IMR-90 (cell line): ENCODE data around the gene ZNF292. TPM values are rescaled to one million over a fixed set of nuclear protein-coding genes. Genes with fewer than 3 reads are reported as not detected.

Experiments used
- ATAC-seq: fragments of 200-7000 bp; cut with Tn5 transposase; 2 replicates; pipeline ENCODE4 v1.9.1; 2020; ENCODE audit warnings: low read depth, mild to moderate bottlenecking, moderate library complexity
- BruUV-seq: library from RNA; stranded (reverse); fragments of 400-500 nt; replicated peaks from 2 replicates; lab custom pipeline; 2021; lab: Mats Ljungman, UMichigan
- CTCF ChIA-PET: fragments of 300-600 bp; formaldehyde crosslinking; extraction: SDS; loops from one replicate; lab custom pipeline; 2021; ENCODE audit warnings: antibody characterized with exemption; lab: Yijun Ruan, JAX
- POLR2A ChIA-PET: fragments of 300-600 bp; sonication (Branson Sonifier 250); formaldehyde crosslinking; loops from one replicate; lab custom pipeline; 2022; ENCODE audit warnings: antibody characterized with exemption; ENCODE audit not compliant: unreplicated experiment; lab: Charles Lee
- DNase-seq: peaks from one replicate; pipeline ENCODE4 v3.0.0; 2013
- H2AFZ ChIP-seq: replicated peaks from 2 replicates; pipeline ENCODE3; 2013; ENCODE audit warnings: low read length, mild to moderate bottlenecking; ENCODE audit not compliant: poor library complexity
- H2AK5ac ChIP-seq: 2 replicates; pipeline ENCODE4 v1.6.1; 2013; ENCODE audit warnings: low read depth, low read length, inconsistent platforms
- H2AK9ac ChIP-seq: replicated peaks from 2 replicates; pipeline ENCODE3; 2013; ENCODE audit warnings: mild to moderate bottlenecking, low read depth, low read length, moderate library complexity; ENCODE audit not compliant: poor library complexity
- H2BK120ac ChIP-seq: 2 replicates; pipeline ENCODE4 v1.6.1; 2013; ENCODE audit warnings: low read depth, low read length, inconsistent platforms
- H2BK15ac ChIP-seq: 3 replicates; pipeline ENCODE4 v1.6.1; 2013; ENCODE audit warnings: low read depth, low read length, inconsistent platforms
- H2BK20ac ChIP-seq: 2 replicates; pipeline ENCODE4 v1.6.1; 2013; ENCODE audit warnings: low read depth, mild to moderate bottlenecking, inconsistent platforms, low read length, moderate library complexity
- H2BK5ac ChIP-seq: 2 replicates; pipeline ENCODE4 v1.6.1; 2013; ENCODE audit warnings: mild to moderate bottlenecking, low read depth, low read length, inconsistent platforms; ENCODE audit not compliant: poor library complexity, severe bottlenecking
- H3K14ac ChIP-seq: replicated peaks from 2 replicates; pipeline ENCODE4 v1.6.1; 2013; ENCODE audit warnings: low read depth, low read length, inconsistent platforms
- H3K18ac ChIP-seq: 2 replicates; pipeline ENCODE4 v1.6.1; 2013; ENCODE audit warnings: low read depth, low read length, control low read depth
- H3K23ac ChIP-seq: 2 replicates; pipeline ENCODE4 v1.6.1; 2013; ENCODE audit warnings: low read depth, low read length, inconsistent platforms
- H3K27ac ChIP-seq: 2 replicates; pipeline ENCODE4 v1.5.1; 2013; ENCODE audit warnings: mild to moderate bottlenecking, control low read depth, low read length; ENCODE audit not compliant: insufficient read depth
- H3K27me3 ChIP-seq: 2 replicates; pipeline ENCODE4 v1.6.1; 2013; ENCODE audit warnings: low read length; ENCODE audit not compliant: control insufficient read depth, insufficient read depth
- H3K36me3 ChIP-seq: 2 replicates; pipeline ENCODE4 v1.6.1; 2013; ENCODE audit warnings: low read length, mixed read lengths; ENCODE audit not compliant: control insufficient read depth, insufficient read depth
- H3K4ac ChIP-seq: 2 replicates; pipeline ENCODE4 v1.6.1; 2013; ENCODE audit warnings: low read depth, low read length, inconsistent platforms
- H3K4me1 ChIP-seq: 2 replicates; pipeline ENCODE4 v1.6.1; 2013; ENCODE audit warnings: low read length, mixed read lengths; ENCODE audit not compliant: control insufficient read depth, insufficient read depth
- H3K4me2 ChIP-seq: 2 replicates; pipeline ENCODE4 v1.6.1; 2013; ENCODE audit warnings: low read depth, mild to moderate bottlenecking, control low read depth, low read length, moderate library complexity
- H3K4me3 ChIP-seq: 2 replicates; pipeline ENCODE4 v1.5.1; 2013; ENCODE audit warnings: low read depth, mild to moderate bottlenecking, control low read depth, low read length, moderate library complexity; ENCODE audit not compliant: insufficient read depth
- H3K56ac ChIP-seq: 2 replicates; pipeline ENCODE4 v1.6.1; 2013; ENCODE audit warnings: low read length, inconsistent platforms; ENCODE audit not compliant: insufficient read depth; ENCODE audit errors: extremely low read depth
- H3K79me1 ChIP-seq, 2 experiments: 2 replicates each; pipeline ENCODE4 v1.6.1; 2013; ENCODE audit warnings: low read length in 2 of 2, inconsistent platforms in 1 of 2, low read depth in 1 of 2
- H3K9ac ChIP-seq: 2 replicates; pipeline ENCODE4 v1.6.1; 2013; ENCODE audit warnings: low read depth, low read length, control low read depth
- H3K9me1 ChIP-seq: 2 replicates; pipeline ENCODE4 v1.6.1; 2013; ENCODE audit warnings: low read length, inconsistent platforms; ENCODE audit not compliant: insufficient read depth
- H3K9me3 ChIP-seq: 2 replicates; pipeline ENCODE4 v1.6.1; 2013; ENCODE audit warnings: low read length; ENCODE audit not compliant: control insufficient read depth, insufficient read depth
- H4K20me1 ChIP-seq: 2 replicates; pipeline ENCODE4 v1.6.1; 2013; ENCODE audit warnings: low read length, inconsistent platforms; ENCODE audit not compliant: insufficient read depth
- H4K5ac ChIP-seq: 2 replicates; pipeline ENCODE4 v1.6.1; 2013; ENCODE audit warnings: mild to moderate bottlenecking, low read depth, low read length, control low read depth
- H4K8ac ChIP-seq, 2 experiments: 2 replicates each; pipeline ENCODE4 v1.6.1; 2013; ENCODE audit warnings: low read depth in 2 of 2, low read length in 2 of 2, control low read depth in 1 of 2, inconsistent platforms in 1 of 2
- H4K91ac ChIP-seq: 2 replicates; pipeline ENCODE4 v1.6.1; 2013; ENCODE audit warnings: low read depth, low read length, inconsistent platforms; ENCODE audit not compliant: insufficient read depth
- BHLHE40 ChIP-seq: fragments of 150-350 bp; IDR thresholded peaks from 2 replicates; pipeline ENCODE4 v1.6.1; 2016; ENCODE audit warnings: mild to moderate bottlenecking, low read depth, low read length
- CEBPB ChIP-seq: IDR thresholded peaks from 2 replicates; pipeline ENCODE4 v1.6.1; 2012; ENCODE audit warnings: low read depth, low read length, improper control_type of control experiment
- CHD1 ChIP-seq: IDR thresholded peaks from 2 replicates; pipeline ENCODE4 v1.6.1; 2012; ENCODE audit warnings: low read depth, low read length, improper control_type of control experiment
- FOS ChIP-seq: fragments of 150-350 bp; IDR thresholded peaks from 2 replicates; pipeline ENCODE4 v1.6.1; 2016; ENCODE audit warnings: low read depth, low read length
- MAFK ChIP-seq: IDR thresholded peaks from 2 replicates; pipeline ENCODE4 v1.6.1; 2012; ENCODE audit warnings: low read depth, low read length, improper control_type of control experiment
- MAZ ChIP-seq: IDR thresholded peaks from 2 replicates; pipeline ENCODE4 v1.6.1; 2012; ENCODE audit warnings: low read depth, mild to moderate bottlenecking, low read length, improper control_type of control experiment, moderate library complexity, borderline replicate concordance
- MXI1 ChIP-seq: IDR thresholded peaks from 2 replicates; pipeline ENCODE4 v1.6.1; 2012; ENCODE audit warnings: low read depth, mild to moderate bottlenecking, low read length, moderate library complexity, borderline replicate concordance
- NFE2L2 ChIP-seq: fragments of 150-350 bp; IDR thresholded peaks from 2 replicates; pipeline ENCODE4 v1.6.1; 2016; ENCODE audit warnings: low read depth, mild to moderate bottlenecking, low read length
- POLR2A ChIP-seq: IDR thresholded peaks from 2 replicates; pipeline ENCODE4 v1.6.1; 2012; ENCODE audit warnings: mild to moderate bottlenecking, low read depth, low read length
- RAD21 ChIP-seq: IDR thresholded peaks from 2 replicates; pipeline ENCODE4 v1.6.1; 2012; ENCODE audit warnings: low read length, improper control_type of control experiment
- RCOR1 ChIP-seq: IDR thresholded peaks from 2 replicates; pipeline ENCODE4 v1.6.1; 2012; ENCODE audit warnings: mild to moderate bottlenecking, low read length, improper control_type of control experiment; ENCODE audit not compliant: insufficient replicate concordance
- RFX5 ChIP-seq: IDR thresholded peaks from 2 replicates; pipeline ENCODE4 v1.8.0; 2012; ENCODE audit warnings: low read depth, mild to moderate bottlenecking, low read length, moderate library complexity
- SMC3 ChIP-seq: fragments of 150-350 bp; IDR thresholded peaks from 2 replicates; pipeline ENCODE4 v1.6.1; 2016; ENCODE audit warnings: low read depth, mild to moderate bottlenecking, antibody characterized with exemption, low read length, moderate library complexity
- WGBS, 2 experiments: methylation state at CpG; one replicate each; pipeline versions ENCODE4 v1.1.5 to v1.1.7; 2013; ENCODE audit warnings: missing lambda C conversion rate in 2 of 2; ENCODE audit not compliant: insufficient read length in 1 of 2; ENCODE audit errors: extremely low coverage in 2 of 2; 5-methylcytosine and 5-hydroxymethylcytosine counted together
- dilution Hi-C: fragments of 300-500 bp; cut with HindIII; formaldehyde crosslinking; loops from one replicate; pipeline ENCODE4 v1.14.3; 2018; ENCODE audit warnings: low sequenced_read_pairs; ENCODE audit not compliant: unreplicated experiment
- in situ Hi-C: fragments of 300-500 bp; cut with MboI; formaldehyde crosslinking; loops from 3 replicates; pipeline ENCODE4 v1.14.3; 2019; ENCODE audit warnings: low sequenced_read_pairs, inconsistent platforms, mixed read lengths
- intact Hi-C: fragments of 100-400 bp; cut with micrococcal nuclease; formaldehyde crosslinking; loops from 2 replicates; pipeline ENCODE4 v1.10.0; 2022
- polyA plus RNA-seq, 3 experiments: library from polyadenylated mRNA; depleted of rRNA; stranded (reverse); fragments of >200 nt; gene quantifications; 2 replicates each; pipeline ENCODE4 v1.2.3, GENCODE V29; 2012; ENCODE audit warnings: low replicate concordance in 1 of 3
- total RNA-seq: library from RNA; depleted of rRNA; stranded (reverse); fragments of >200 nt; gene quantifications from 2 replicates; pipeline ENCODE4 v1.2.3, GENCODE V29; 2012
- TF ChIP-seq, protein P1 (sequence below): fragments of 150-350 bp; IDR thresholded peaks from 2 replicates; pipeline ENCODE4 v1.6.1; 2017; ENCODE audit warnings: mild to moderate bottlenecking, antibody characterized with exemption, low read length, low read depth
- TF ChIP-seq, protein P2 (sequence below): fragments of 150-350 bp; IDR thresholded peaks from 2 replicates; pipeline ENCODE4 v1.6.1; 2016; ENCODE audit warnings: low read depth, mild to moderate bottlenecking, low read length, moderate library complexity, borderline replicate concordance
- TF ChIP-seq, protein P3 (sequence below): conservative IDR thresholded peaks from 2 replicates; pipeline ENCODE4 v1.5.1; 2012; ENCODE audit warnings: mild to moderate bottlenecking, low read depth, low read length, improper control_type of control experiment

Gene ZNF292
- total and polyA plus RNA-seq, 2 of the 4 experiments (the other 2 are of a cell fraction): 5.5 to 28.3 TPM

DNA sequence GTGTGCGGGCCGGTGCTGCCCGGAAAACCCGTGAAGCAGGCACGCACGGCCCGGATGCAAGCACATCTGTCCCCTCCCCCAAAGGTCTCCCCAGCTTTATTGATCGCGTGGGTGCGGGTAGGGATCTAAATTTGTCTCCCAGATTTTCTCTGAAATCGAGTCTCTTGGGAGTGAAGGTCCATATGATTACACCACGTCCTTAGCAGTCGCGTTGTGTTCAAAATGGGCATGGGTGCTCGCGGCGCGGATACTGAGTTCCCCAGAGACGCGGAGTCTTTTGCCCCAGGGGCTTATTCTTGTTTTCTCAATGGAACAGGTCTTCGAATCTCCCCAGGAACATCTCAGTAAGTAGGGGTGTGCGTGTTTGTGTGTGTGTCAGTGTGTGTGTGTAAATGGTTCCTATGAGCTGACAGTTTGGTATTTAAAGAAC, 2.8 kb upstream of the ZNF292 start:
- H3K9ac ChIP-seq: peak overlapping the region; percentile 96
- peak overlapping the region; percentile 89 for H3K4ac ChIP-seq
- BruUV-seq: no TSS peak
- peak overlapping the region; percentile 86 for H2BK5ac ChIP-seq
- in situ Hi-C loops (no loop called here), intact Hi-C loops (loop anchor here (10.0 kb wide), 1 partner anchor 322 kb away; the partner anchor contains the start of gene SLC35A1), dilution Hi-C loops (no loop called here)
- ChIA-PET POLR2A (no interaction called here), CTCF (interaction anchor here (0.5 kb wide), 1 partner anchor 1653 kb away, joined by 4 read pairs; no protein-coding TSS in a partner anchor)
- peak overlapping the region; percentile 49 for H2AK9ac ChIP-seq
- peak overlapping the region; percentile 94 for H2AFZ ChIP-seq
- no peak for TF ChIP-seq RFX5
- no peak for TF ChIP-seq FOS
- no peak for TF ChIP-seq NFE2L2
- TF ChIP-seq, protein P1, sequence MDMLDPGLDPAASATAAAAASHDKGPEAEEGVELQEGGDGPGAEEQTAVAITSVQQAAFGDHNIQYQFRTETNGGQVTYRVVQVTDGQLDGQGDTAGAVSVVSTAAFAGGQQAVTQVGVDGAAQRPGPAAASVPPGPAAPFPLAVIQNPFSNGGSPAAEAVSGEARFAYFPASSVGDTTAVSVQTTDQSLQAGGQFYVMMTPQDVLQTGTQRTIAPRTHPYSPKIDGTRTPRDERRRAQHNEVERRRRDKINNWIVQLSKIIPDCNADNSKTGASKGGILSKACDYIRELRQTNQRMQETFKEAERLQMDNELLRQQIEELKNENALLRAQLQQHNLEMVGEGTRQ: no peak
- TF ChIP-seq BHLHE40: no peak
- no peak for TF ChIP-seq SMC3
- TF ChIP-seq CHD1: no peak
- no peak for TF ChIP-seq MAFK
- TF ChIP-seq RAD21: no peak
- TF ChIP-seq RCOR1: no peak
- no peak for TF ChIP-seq MAZ
- no peak for TF ChIP-seq MXI1
- TF ChIP-seq, protein P2, sequence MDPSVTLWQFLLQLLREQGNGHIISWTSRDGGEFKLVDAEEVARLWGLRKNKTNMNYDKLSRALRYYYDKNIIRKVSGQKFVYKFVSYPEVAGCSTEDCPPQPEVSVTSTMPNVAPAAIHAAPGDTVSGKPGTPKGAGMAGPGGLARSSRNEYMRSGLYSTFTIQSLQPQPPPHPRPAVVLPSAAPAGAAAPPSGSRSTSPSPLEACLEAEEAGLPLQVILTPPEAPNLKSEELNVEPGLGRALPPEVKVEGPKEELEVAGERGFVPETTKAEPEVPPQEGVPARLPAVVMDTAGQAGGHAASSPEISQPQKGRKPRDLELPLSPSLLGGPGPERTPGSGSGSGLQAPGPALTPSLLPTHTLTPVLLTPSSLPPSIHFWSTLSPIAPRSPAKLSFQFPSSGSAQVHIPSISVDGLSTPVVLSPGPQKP: no peak
- no peak for TF ChIP-seq POLR2A
- TF ChIP-seq, protein P3, sequence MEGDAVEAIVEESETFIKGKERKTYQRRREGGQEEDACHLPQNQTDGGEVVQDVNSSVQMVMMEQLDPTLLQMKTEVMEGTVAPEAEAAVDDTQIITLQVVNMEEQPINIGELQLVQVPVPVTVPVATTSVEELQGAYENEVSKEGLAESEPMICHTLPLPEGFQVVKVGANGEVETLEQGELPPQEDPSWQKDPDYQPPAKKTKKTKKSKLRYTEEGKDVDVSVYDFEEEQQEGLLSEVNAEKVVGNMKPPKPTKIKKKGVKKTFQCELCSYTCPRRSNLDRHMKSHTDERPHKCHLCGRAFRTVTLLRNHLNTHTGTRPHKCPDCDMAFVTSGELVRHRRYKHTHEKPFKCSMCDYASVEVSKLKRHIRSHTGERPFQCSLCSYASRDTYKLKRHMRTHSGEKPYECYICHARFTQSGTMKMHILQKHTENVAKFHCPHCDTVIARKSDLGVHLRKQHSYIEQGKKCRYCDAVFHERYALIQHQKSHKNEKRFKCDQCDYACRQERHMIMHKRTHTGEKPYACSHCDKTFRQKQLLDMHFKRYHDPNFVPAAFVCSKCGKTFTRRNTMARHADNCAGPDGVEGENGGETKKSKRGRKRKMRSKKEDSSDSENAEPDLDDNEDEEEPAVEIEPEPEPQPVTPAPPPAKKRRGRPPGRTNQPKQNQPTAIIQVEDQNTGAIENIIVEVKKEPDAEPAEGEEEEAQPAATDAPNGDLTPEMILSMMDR: no peak
- no peak for TF ChIP-seq CEBPB
- H3K27me3 ChIP-seq: no peaks in the 10 kb centered on the region
- peaks cover under 1% of the 10 kb centered on the region; the same call in 1 of the 2 replicates for H3K9me1 ChIP-seq
- WGBS, 2 experiments: no CpG with 5 or more reads among the region's 22 CpGs
- H3K18ac ChIP-seq: peak overlapping the region; percentile 63
- peak overlapping the region; percentile 87 for H3K14ac ChIP-seq
- H4K5ac ChIP-seq: peak overlapping the region; percentile 97
- no peak overlapping the region; the same call in 1 of the 2 replicates for H2AK5ac ChIP-seq
- H3K4me3 ChIP-seq: peak overlapping the region; percentile 44
- no peaks in the 10 kb centered on the region for H3K36me3 ChIP-seq
- DNase-seq: peak; percentile 16
- no peaks in the 10 kb centered on the region for H3K9me3 ChIP-seq
- peak overlapping the region; percentile 60; the same call in 1 of the 3 replicates for H2BK15ac ChIP-seq
- peak overlapping the region; percentile 95 to 99 for H4K8ac ChIP-seq
- peaks cover 18% of the 10 kb centered on the region for H4K20me1 ChIP-seq
- H3K56ac ChIP-seq: peak overlapping the region; percentile 58
- ATAC-seq: no peak
- H3K4me2 ChIP-seq: peak overlapping the region; percentile 99
- H2BK120ac ChIP-seq: peak overlapping the region; percentile 76
- H2BK20ac ChIP-seq: peak overlapping the region; percentile 13
- peak overlapping the region; percentile 96 for H3K27ac ChIP-seq
- H4K91ac ChIP-seq: peak overlapping the region; percentile 83
- H3K23ac ChIP-seq: peak overlapping the region; percentile 85
- peaks cover 13% of the 10 kb centered on the region for H3K4me1 ChIP-seq
- peaks cover 0 to 29% of the 10 kb centered on the region in 2 experiments; a peak in 2 of 4 replicates for H3K79me1 ChIP-seq
